ENCODE measurements around the gene KRT12. TPM values are rescaled to one million over a fixed set of nuclear protein-coding genes. Genes with fewer than 3 reads are reported as not detected.
A peak's percentile ranks its signal among the peaks of the same experiment; 100 is the strongest.

The KRT12 gene
- total and polyA plus RNA-seq, 2 of the 4 experiments (the other 2 are of a cell fraction): not detected

- Histone ChIP-seq H4K91ac (ENCODE audit: insufficient read depth, low read depth, low read length) (no peak overlapping the region), H3K4me2 (ENCODE audit: low read depth, low read length) (no peak overlapping the region), H3K9ac (ENCODE audit: low read depth, low read length) (no peak overlapping the region), H3K9me3 (ENCODE audit: control insufficient read depth, insufficient read depth, low read length) (no peaks in the 10 kb centered on the region), H3K18ac (ENCODE audit: low read depth, low read length) (no peak overlapping the region; the same call in 1 of the 2 replicates), H4K8ac (ENCODE audit: low read depth in 2 of 2, low read length in 2 of 2) (no peak overlapping the region), H3K56ac (ENCODE audit: extremely low read depth, insufficient read depth, low read length) (no peak overlapping the region), H2AK5ac (ENCODE audit: low read depth, low read length) (no peak overlapping the region), H3K79me1 (ENCODE audit: low read depth in 1 of 2, low read length in 2 of 2) (peaks cover 29 to 30% of the 10 kb centered on the region in 2 experiments), H3K9me1 (ENCODE audit: insufficient read depth, low read length) (peaks cover 3% of the 10 kb centered on the region), H4K5ac (ENCODE audit: low read depth, low read length) (no peak overlapping the region), H2BK5ac (ENCODE audit: low read depth, low read length, poor library complexity, severe bottlenecking) (no peak overlapping the region), H2AFZ (replicated peaks; ENCODE audit: low read length, poor library complexity) (no peak overlapping the region), H3K14ac (replicated peaks; ENCODE audit: low read depth, low read length) (no peak overlapping the region), H2BK15ac (ENCODE audit: low read depth, low read length) (no peak overlapping the region), H3K23ac (ENCODE audit: low read depth, low read length) (no peak overlapping the region), H3K4me3 (ENCODE audit: insufficient read depth, low read depth, low read length) (no peak overlapping the region), H3K36me3 (ENCODE audit: control insufficient read depth, insufficient read depth, low read length) (peaks cover 2% of the 10 kb centered on the region; the same call in 1 of the 2 replicates), H4K20me1 (ENCODE audit: insufficient read depth, low read length) (no peaks in the 10 kb centered on the region), H2BK120ac (ENCODE audit: low read depth, low read length) (no peak overlapping the region), H3K4ac (ENCODE audit: low read depth, low read length) (no peak overlapping the region), H2AK9ac (replicated peaks; ENCODE audit: low read depth, low read length, poor library complexity) (no peak overlapping the region), H3K27me3 (ENCODE audit: control insufficient read depth, insufficient read depth, low read length) (no peaks in the 10 kb centered on the region), H3K4me1 (ENCODE audit: control insufficient read depth, insufficient read depth, low read length) (peaks cover 7% of the 10 kb centered on the region; the same call in 1 of the 2 replicates), H3K27ac (ENCODE audit: insufficient read depth, low read length) (no peak overlapping the region), H2BK20ac (ENCODE audit: low read depth, low read length) (no peak overlapping the region)
- POLR2A ChIA-PET (ENCODE audit: unreplicated experiment): no interaction called here
- CTCF ChIA-PET: no interaction called here
- TF ChIP-seq, protein P1, sequence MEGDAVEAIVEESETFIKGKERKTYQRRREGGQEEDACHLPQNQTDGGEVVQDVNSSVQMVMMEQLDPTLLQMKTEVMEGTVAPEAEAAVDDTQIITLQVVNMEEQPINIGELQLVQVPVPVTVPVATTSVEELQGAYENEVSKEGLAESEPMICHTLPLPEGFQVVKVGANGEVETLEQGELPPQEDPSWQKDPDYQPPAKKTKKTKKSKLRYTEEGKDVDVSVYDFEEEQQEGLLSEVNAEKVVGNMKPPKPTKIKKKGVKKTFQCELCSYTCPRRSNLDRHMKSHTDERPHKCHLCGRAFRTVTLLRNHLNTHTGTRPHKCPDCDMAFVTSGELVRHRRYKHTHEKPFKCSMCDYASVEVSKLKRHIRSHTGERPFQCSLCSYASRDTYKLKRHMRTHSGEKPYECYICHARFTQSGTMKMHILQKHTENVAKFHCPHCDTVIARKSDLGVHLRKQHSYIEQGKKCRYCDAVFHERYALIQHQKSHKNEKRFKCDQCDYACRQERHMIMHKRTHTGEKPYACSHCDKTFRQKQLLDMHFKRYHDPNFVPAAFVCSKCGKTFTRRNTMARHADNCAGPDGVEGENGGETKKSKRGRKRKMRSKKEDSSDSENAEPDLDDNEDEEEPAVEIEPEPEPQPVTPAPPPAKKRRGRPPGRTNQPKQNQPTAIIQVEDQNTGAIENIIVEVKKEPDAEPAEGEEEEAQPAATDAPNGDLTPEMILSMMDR (conservative IDR thresholded peaks at IDR 0.05; ENCODE audit: low read depth, low read length): no peak
- no peak for TF ChIP-seq FOS (IDR thresholded peaks at IDR 0.05; ENCODE audit: low read depth, low read length)
- TF ChIP-seq SMC3 (IDR thresholded peaks at IDR 0.05; ENCODE audit: low read depth, low read length): no peak
- no peak for TF ChIP-seq BHLHE40 (IDR thresholded peaks at IDR 0.05; ENCODE audit: low read depth, low read length)
- TF ChIP-seq NFE2L2 (IDR thresholded peaks at IDR 0.05; ENCODE audit: low read depth, low read length): no peak
- no peak for TF ChIP-seq POLR2A (IDR thresholded peaks at IDR 0.05; ENCODE audit: low read depth, low read length)
- TF ChIP-seq, protein P2, sequence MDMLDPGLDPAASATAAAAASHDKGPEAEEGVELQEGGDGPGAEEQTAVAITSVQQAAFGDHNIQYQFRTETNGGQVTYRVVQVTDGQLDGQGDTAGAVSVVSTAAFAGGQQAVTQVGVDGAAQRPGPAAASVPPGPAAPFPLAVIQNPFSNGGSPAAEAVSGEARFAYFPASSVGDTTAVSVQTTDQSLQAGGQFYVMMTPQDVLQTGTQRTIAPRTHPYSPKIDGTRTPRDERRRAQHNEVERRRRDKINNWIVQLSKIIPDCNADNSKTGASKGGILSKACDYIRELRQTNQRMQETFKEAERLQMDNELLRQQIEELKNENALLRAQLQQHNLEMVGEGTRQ (IDR thresholded peaks at IDR 0.05; ENCODE audit: low read depth, low read length): no peak
- TF ChIP-seq, protein P3, sequence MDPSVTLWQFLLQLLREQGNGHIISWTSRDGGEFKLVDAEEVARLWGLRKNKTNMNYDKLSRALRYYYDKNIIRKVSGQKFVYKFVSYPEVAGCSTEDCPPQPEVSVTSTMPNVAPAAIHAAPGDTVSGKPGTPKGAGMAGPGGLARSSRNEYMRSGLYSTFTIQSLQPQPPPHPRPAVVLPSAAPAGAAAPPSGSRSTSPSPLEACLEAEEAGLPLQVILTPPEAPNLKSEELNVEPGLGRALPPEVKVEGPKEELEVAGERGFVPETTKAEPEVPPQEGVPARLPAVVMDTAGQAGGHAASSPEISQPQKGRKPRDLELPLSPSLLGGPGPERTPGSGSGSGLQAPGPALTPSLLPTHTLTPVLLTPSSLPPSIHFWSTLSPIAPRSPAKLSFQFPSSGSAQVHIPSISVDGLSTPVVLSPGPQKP (IDR thresholded peaks at IDR 0.05; ENCODE audit: borderline replicate concordance, low read depth, low read length): no peak
- no peak for TF ChIP-seq CEBPB (IDR thresholded peaks at IDR 0.05; ENCODE audit: low read depth, low read length)
- no peak for TF ChIP-seq MXI1 (IDR thresholded peaks at IDR 0.05; ENCODE audit: borderline replicate concordance, low read depth, low read length)
- no peak for TF ChIP-seq MAFK (IDR thresholded peaks at IDR 0.05; ENCODE audit: low read depth, low read length)
- no peak for TF ChIP-seq MAZ (IDR thresholded peaks at IDR 0.05; ENCODE audit: borderline replicate concordance, low read depth, low read length)
- no peak for TF ChIP-seq RCOR1 (IDR thresholded peaks at IDR 0.05; ENCODE audit: insufficient replicate concordance, low read length)
- no peak for TF ChIP-seq CHD1 (IDR thresholded peaks at IDR 0.05; ENCODE audit: low read depth, low read length)
- no peak for TF ChIP-seq RAD21 (IDR thresholded peaks at IDR 0.05; ENCODE audit: low read length)
- TF ChIP-seq RFX5 (IDR thresholded peaks at IDR 0.05; ENCODE audit: low read depth, low read length): no peak
- no peak for ATAC-seq (ENCODE audit: low read depth)
- dilution Hi-C loops (cut with HindIII; ENCODE audit: low sequenced_read_pairs, unreplicated experiment) (no loop called here), intact Hi-C loops (cut with micrococcal nuclease) (no loop called here), in situ Hi-C loops (cut with MboI; ENCODE audit: low sequenced_read_pairs) (no loop called here)
- no CpG with 5 or more reads among the region's 2 CpGs for WGBS, 2 experiments (ENCODE audit: extremely low coverage in 2 of 2, insufficient read length in 1 of 2)
- BruUV-seq (replicated peaks): no TSS peak
- peak; percentile 7 for DNase-seq
Measured at GRCh38 chr17:40825599-40825998, 41.4 kb downstream of the KRT12 start.

All from IMR-90 (cell line).